ENCODE results near the gene CHST5. TPM values are rescaled to one million over a fixed set of nuclear protein-coding genes. Genes with fewer than 3 reads are reported as not detected.

The CHST5 gene
- total RNA-seq, 1 donor from 2014 or later = 0.27 TPM

DNA sequence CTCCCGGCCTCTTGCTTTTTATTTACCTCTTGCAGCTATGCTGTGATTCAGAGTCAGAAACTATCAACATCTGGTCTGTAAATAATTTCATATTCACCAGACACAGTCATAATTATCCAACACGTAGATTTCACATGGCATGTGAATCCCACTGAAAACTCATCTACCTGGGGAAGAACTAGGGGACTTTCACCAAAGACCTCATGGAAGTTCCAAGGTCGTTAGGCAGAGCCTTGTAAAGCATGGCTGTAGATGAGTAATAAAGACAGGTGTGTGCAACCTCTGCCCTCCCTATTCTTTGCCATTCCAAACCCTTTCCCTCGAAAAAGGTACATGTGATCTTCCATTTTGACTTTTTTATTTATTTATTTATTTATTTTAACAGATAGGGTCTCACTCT lies 1.9 kb upstream of the CHST5 start:
- Mint-ChIP-seq H3K9me3 (ENCODE audit: unreplicated experiment) (no peaks in the 10 kb centered on the region), H3K36me3 (ENCODE audit: unreplicated experiment) (no peaks in the 10 kb centered on the region), H3K4me3 (ENCODE audit: unreplicated experiment) (no peak overlapping the region), H3K4me1 (ENCODE audit: unreplicated experiment) (no peaks in the 10 kb centered on the region), H3K27ac (ENCODE audit: unreplicated experiment) (no peak overlapping the region), H3K27me3 (ENCODE audit: unreplicated experiment) (no peaks in the 10 kb centered on the region)
- no peak for DNase-seq (ENCODE audit: extremely low spot score, unreplicated experiment)
- no peak for TF ChIP-seq CTCF (IDR thresholded peaks at IDR 0.05)

DNA sequence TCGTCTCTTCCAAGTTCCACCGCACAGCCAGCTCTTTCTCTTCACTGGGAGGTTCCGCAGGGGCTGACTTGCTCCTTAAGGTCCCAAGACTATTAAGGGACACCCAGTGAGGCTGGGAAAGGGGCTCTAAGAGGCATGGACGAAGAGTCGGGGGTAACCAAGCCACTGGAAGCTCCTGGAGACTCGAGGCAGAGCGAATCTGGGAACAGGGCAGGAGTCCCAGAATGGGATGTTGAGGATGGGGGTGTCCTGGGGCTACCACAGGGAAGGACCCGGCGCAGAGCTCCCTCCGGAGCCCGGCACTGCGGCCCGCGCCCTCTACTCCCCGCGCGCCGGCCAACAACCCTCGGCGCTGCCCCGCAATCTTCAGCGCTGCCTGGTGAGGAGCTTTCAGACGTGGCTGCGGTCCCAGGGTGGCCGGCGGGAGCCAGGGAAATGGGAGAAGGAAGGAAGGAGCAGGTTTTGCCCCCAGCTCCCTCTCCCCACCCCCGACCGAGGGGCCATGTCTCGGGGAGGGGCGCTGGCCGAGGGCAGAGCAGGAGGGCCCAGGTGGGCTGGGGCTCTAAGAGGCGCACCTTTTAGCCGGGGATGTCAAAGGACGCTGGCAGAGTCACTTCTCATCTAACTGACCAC lies 581 bp downstream of the CHST5 start:
- peaks cover 4% of the 10 kb centered on the region for H3K27me3 Mint-ChIP-seq (ENCODE audit: unreplicated experiment)
- no peak for TF ChIP-seq CTCF (IDR thresholded peaks at IDR 0.05)
- H3K9me3 Mint-ChIP-seq (ENCODE audit: unreplicated experiment) = no peaks in the 10 kb centered on the region
- no peak for DNase-seq (ENCODE audit: extremely low spot score, unreplicated experiment)
- H3K4me3 Mint-ChIP-seq (ENCODE audit: unreplicated experiment) = no peak overlapping the region
- no peaks in the 10 kb centered on the region for H3K4me1 Mint-ChIP-seq (ENCODE audit: unreplicated experiment)
- no peak overlapping the region for H3K27ac Mint-ChIP-seq (ENCODE audit: unreplicated experiment)
- H3K36me3 Mint-ChIP-seq (ENCODE audit: unreplicated experiment) = no peaks in the 10 kb centered on the region

GRCh38 chr16:75534560-75535205 lies 1.2 kb downstream of the CHST5 start:
- no peak for TF ChIP-seq CTCF (IDR thresholded peaks at IDR 0.05)
- Mint-ChIP-seq H3K36me3 (ENCODE audit: unreplicated experiment) (no peaks in the 10 kb centered on the region), H3K4me3 (ENCODE audit: unreplicated experiment) (no peak overlapping the region), H3K9me3 (ENCODE audit: unreplicated experiment) (no peaks in the 10 kb centered on the region), H3K27ac (ENCODE audit: unreplicated experiment) (no peak overlapping the region), H3K27me3 (ENCODE audit: unreplicated experiment) (peaks cover 4% of the 10 kb centered on the region), H3K4me1 (ENCODE audit: unreplicated experiment) (no peaks in the 10 kb centered on the region)
- no peak for DNase-seq (ENCODE audit: extremely low spot score, unreplicated experiment)

DNA sequence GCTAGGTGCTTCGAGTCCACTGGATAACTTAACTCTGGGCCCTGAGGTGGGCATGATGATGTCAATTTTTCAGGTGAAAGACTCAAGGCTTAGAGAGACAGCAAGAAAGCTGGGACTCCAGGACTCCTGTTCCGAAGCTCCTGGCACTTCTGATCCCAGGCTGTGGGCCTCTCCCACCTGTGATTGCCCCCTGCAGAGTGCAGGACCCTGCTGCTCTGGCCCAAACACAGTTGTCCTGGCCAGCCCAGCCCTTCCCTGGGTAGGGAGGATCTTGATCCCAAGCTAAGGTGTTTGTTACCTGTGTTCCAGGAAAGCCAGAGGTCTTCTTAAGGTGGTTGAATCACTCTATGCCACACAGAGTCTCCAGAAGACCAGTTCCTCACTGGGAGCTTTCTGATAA lies 3.1 kb downstream of the CHST5 start:
- Mint-ChIP-seq H3K4me3 (ENCODE audit: unreplicated experiment) (no peak overlapping the region), H3K9me3 (ENCODE audit: unreplicated experiment) (no peaks in the 10 kb centered on the region)

More for the DNA sequence above, 3.1 kb downstream of the CHST5 start:
- Mint-ChIP-seq H3K4me1 (ENCODE audit: unreplicated experiment) (no peaks in the 10 kb centered on the region), H3K27ac (ENCODE audit: unreplicated experiment) (no peak overlapping the region), H3K36me3 (ENCODE audit: unreplicated experiment) (no peaks in the 10 kb centered on the region), H3K27me3 (ENCODE audit: unreplicated experiment) (peaks cover 4% of the 10 kb centered on the region)
- no peak for DNase-seq (ENCODE audit: extremely low spot score, unreplicated experiment)
- no peak for TF ChIP-seq CTCF (IDR thresholded peaks at IDR 0.05)
